ENCODE measurements around the gene ESRRG. TPM values are rescaled to one million over a fixed set of nuclear protein-coding genes. Genes with fewer than 3 reads are reported as not detected.

Gene ESRRG
- total RNA-seq, 2 donors from 2014 or later, result 5.1 to 6.7 TPM

GRCh38 chr1:216665406-216665805, 57.8 kb downstream of the ESRRG start:
- H3K9me3 ChIP-seq (ENCODE audit: control insufficient read depth, low read length), result no peaks in the 10 kb centered on the region
- no peak overlapping the region for H3K27ac Mint-ChIP-seq
- H3K4me3 ChIP-seq (ENCODE audit: low read length), result no peak overlapping the region
- no peak overlapping the region for H3K27ac ChIP-seq (ENCODE audit: low read depth, low read length)
- peaks cover 19% of the 10 kb centered on the region for H3K4me1 Mint-ChIP-seq
- no peak overlapping the region for H3K4me3 Mint-ChIP-seq
- H3K9me3 Mint-ChIP-seq, result no peaks in the 10 kb centered on the region
- no peaks in the 10 kb centered on the region for H3K36me3 ChIP-seq (ENCODE audit: control insufficient read depth, insufficient read depth, low read length)
- H3K36me3 Mint-ChIP-seq (ENCODE audit: low read depth), result no peaks in the 10 kb centered on the region
- H3K4me1 ChIP-seq (ENCODE audit: control insufficient read depth, insufficient read depth, low read length), result no peaks in the 10 kb centered on the region
- no peak overlapping the region for H3K9ac ChIP-seq (ENCODE audit: extremely low read depth, low read length, poor library complexity, severe bottlenecking)
- DNase-seq, result no peak
- WGBS, 2 experiments (ENCODE audit: insufficient coverage in 1 of 2, insufficient read length in 1 of 2), result no CpG with 5 or more reads among the region's 1 CpG
- no peaks in the 10 kb centered on the region for H3K27me3 Mint-ChIP-seq (ENCODE audit: insufficient read depth)
- H3K27me3 ChIP-seq (ENCODE audit: control insufficient read depth, insufficient read depth, low read length, poor library complexity, severe bottlenecking), result no peaks in the 10 kb centered on the region
- TF ChIP-seq CTCF (conservative IDR thresholded peaks at IDR 0.05), result no peak

- no peak for DNase-seq
- TF ChIP-seq CTCF (conservative IDR thresholded peaks at IDR 0.05), result no peak
- Mint-ChIP-seq H3K27ac (no peak overlapping the region), H3K27me3 (ENCODE audit: insufficient read depth) (no peaks in the 10 kb centered on the region), H3K9me3 (no peaks in the 10 kb centered on the region), H3K36me3 (ENCODE audit: low read depth) (no peaks in the 10 kb centered on the region), H3K4me3 (no peak overlapping the region), H3K4me1 (peaks cover 19% of the 10 kb centered on the region)
- H3K27ac ChIP-seq (ENCODE audit: low read depth, low read length), result no peak overlapping the region
- H3K27me3 ChIP-seq (ENCODE audit: control insufficient read depth, insufficient read depth, low read length, poor library complexity, severe bottlenecking), result no peaks in the 10 kb centered on the region
- no peaks in the 10 kb centered on the region for H3K4me1 ChIP-seq (ENCODE audit: control insufficient read depth, insufficient read depth, low read length)
- no peak overlapping the region for H3K4me3 ChIP-seq (ENCODE audit: low read length)
- no peak overlapping the region for H3K9ac ChIP-seq (ENCODE audit: extremely low read depth, low read length, poor library complexity, severe bottlenecking)
- H3K36me3 ChIP-seq (ENCODE audit: control insufficient read depth, insufficient read depth, low read length), result no peaks in the 10 kb centered on the region
- H3K9me3 ChIP-seq (ENCODE audit: control insufficient read depth, low read length), result no peaks in the 10 kb centered on the region
- 94% methylated on average over 3 of the region's 3 CpGs; no CpG with 5 or more reads in 1 of the 2 experiments for WGBS, 2 experiments (ENCODE audit: insufficient coverage in 1 of 2, insufficient read length in 1 of 2)
Observed at GRCh38 chr1:216662681-216663080, 60.5 kb downstream of the ESRRG start.

- Mint-ChIP-seq H3K27ac (no peak overlapping the region), H3K9me3 (no peaks in the 10 kb centered on the region), H3K4me3 (no peak overlapping the region)
Observed at GRCh38 chr1:216660561-216660960, 62.7 kb downstream of the ESRRG start.

More at GRCh38 chr1:216660561-216660960, 62.7 kb downstream of the ESRRG start:
- H3K27me3 Mint-ChIP-seq (ENCODE audit: insufficient read depth), result no peaks in the 10 kb centered on the region
- H3K4me1 ChIP-seq (ENCODE audit: control insufficient read depth, insufficient read depth, low read length), result no peaks in the 10 kb centered on the region
- TF ChIP-seq CTCF (conservative IDR thresholded peaks at IDR 0.05), result no peak
- no peaks in the 10 kb centered on the region for H3K36me3 ChIP-seq (ENCODE audit: control insufficient read depth, insufficient read depth, low read length)
- H3K27me3 ChIP-seq (ENCODE audit: control insufficient read depth, insufficient read depth, low read length, poor library complexity, severe bottlenecking), result no peaks in the 10 kb centered on the region
- H3K4me1 Mint-ChIP-seq, result peaks cover 15% of the 10 kb centered on the region
- no peak overlapping the region for H3K4me3 ChIP-seq (ENCODE audit: low read length)
- DNase-seq, result no peak
- no peak overlapping the region for H3K27ac ChIP-seq (ENCODE audit: low read depth, low read length)
- 90% methylated on average over 1 of the region's 1 CpG; no CpG with 5 or more reads in 1 of the 2 experiments for WGBS, 2 experiments (ENCODE audit: insufficient coverage in 1 of 2, insufficient read length in 1 of 2)
- H3K9me3 ChIP-seq (ENCODE audit: control insufficient read depth, low read length), result no peaks in the 10 kb centered on the region
- H3K36me3 Mint-ChIP-seq (ENCODE audit: low read depth), result no peaks in the 10 kb centered on the region
- H3K9ac ChIP-seq (ENCODE audit: extremely low read depth, low read length, poor library complexity, severe bottlenecking), result no peak overlapping the region

All from endodermal cell (in vitro differentiated cells).